GM12878 (cell line): Measurements from ENCODE around the gene MSI2. TPM values are rescaled to one million over a fixed set of nuclear protein-coding genes. Genes with fewer than 3 reads are reported as not detected.

Source experiments
- ATAC-seq: fragments of 200-7000 bp; cut with Tn5 transposase; 3 replicates; pipeline ENCODE4 v1.9.1; 2020; ENCODE audit warnings: mild to moderate bottlenecking, moderate library complexity
- BruUV-seq: library from RNA; stranded (reverse); fragments of 400-500 nt; replicated peaks from 2 replicates; lab custom pipeline; 2021; lab: Mats Ljungman, UMichigan
- CTCF ChIA-PET: fragments of 300-600 bp; sonication (Branson Sonifier 250); formaldehyde crosslinking; extraction: SDS; loops from one replicate; lab custom pipeline; 2021; ENCODE audit warnings: inconsistent platforms; lab: Yijun Ruan, JAX
- POLR2A ChIA-PET: fragments of 350-600 bp; formaldehyde crosslinking; extraction: SDS; loops from one replicate; lab custom pipeline; 2021; ENCODE audit warnings: inconsistent platforms; lab: Charles Lee
- RAD21 ChIA-PET: fragments of 300-600 bp; sonication (Branson Sonifier 250); formaldehyde crosslinking; loops from one replicate; lab custom pipeline; 2023; ENCODE audit warnings: antibody characterized with exemption; ENCODE audit not compliant: unreplicated experiment; lab: Charles Lee
- SMC1A ChIA-PET: fragments of 300-600 bp; sonication (Branson Sonifier 250); formaldehyde crosslinking; loops from one replicate; lab custom pipeline; 2023; ENCODE audit not compliant: unreplicated experiment, uncharacterized antibody; lab: Charles Lee
- DNase-seq: peaks from one replicate; pipeline ENCODE4 v3.0.0-alpha.2; 2011; ENCODE audit warnings: low read depth, low spot score
- FAIRE-seq: peaks from 3 replicates; lab custom pipeline; 2011; peaks lifted over from hg19 to GRCh38; lab: Jason Lieb, UNC
- H2AFZ ChIP-seq: 2 replicates; pipeline ENCODE4 v1.6.0; 2011; ENCODE audit warnings: low read depth, low read length, control low read depth; ENCODE audit not compliant: control insufficient read depth
- H3K27ac ChIP-seq: 2 replicates; pipeline ENCODE4 v1.5.1; 2011; ENCODE audit warnings: control low read depth; ENCODE audit not compliant: control insufficient read depth, insufficient read depth
- H3K27me3 ChIP-seq, 2 experiments: replicated peaks in 1 of 2; 2 replicates each; pipeline versions ENCODE4 v1.6.0 to v1.6.1; 2011; ENCODE audit warnings: low read length in 1 of 2; ENCODE audit not compliant: control insufficient read depth in 2 of 2, insufficient read depth in 2 of 2
- H3K36me3 ChIP-seq, 2 experiments: 2 replicates each; pipeline ENCODE4 v1.5.1; 2011; ENCODE audit warnings: low read length in 1 of 2; ENCODE audit not compliant: control insufficient read depth in 2 of 2, insufficient read depth in 2 of 2
- H3K4me1 ChIP-seq: 2 replicates; pipeline ENCODE4 v1.6.1; 2011; ENCODE audit warnings: mild to moderate bottlenecking, low read length, moderate library complexity, mixed read lengths; ENCODE audit not compliant: control insufficient read depth, insufficient read depth
- H3K4me2 ChIP-seq: 2 replicates; pipeline ENCODE4 v1.6.0; 2011; ENCODE audit warnings: control low read depth; ENCODE audit not compliant: control insufficient read depth, insufficient read depth
- H3K4me3 ChIP-seq: fragments of 200-600 bp; sonication (generic); 2 replicates; pipeline ENCODE4 v1.5.1; 2016
- H3K79me2 ChIP-seq: 2 replicates; pipeline ENCODE4 v1.6.0; 2011; ENCODE audit warnings: low read length; ENCODE audit not compliant: control insufficient read depth, insufficient read depth
- H3K9ac ChIP-seq: 2 replicates; pipeline ENCODE4 v1.8.0; 2011; ENCODE audit warnings: low read length, control low read depth, mixed read lengths; ENCODE audit not compliant: control insufficient read depth, insufficient read depth
- H3K9me3 ChIP-seq: replicated peaks from 3 replicates; pipeline ENCODE4 v1.5.1; 2011; ENCODE audit warnings: mild to moderate bottlenecking, low read length; ENCODE audit not compliant: control insufficient read depth, insufficient read depth
- H4K20me1 ChIP-seq: 2 replicates; pipeline ENCODE4 v1.6.0; 2011; ENCODE audit not compliant: control insufficient read depth, insufficient read depth
- BACH1 ChIP-seq: fragments of 450-650 bp; IDR thresholded peaks from 2 replicates; pipeline ENCODE4 v1.6.1; 2017; ENCODE audit warnings: mild to moderate bottlenecking, borderline replicate concordance
- CREB1 ChIP-seq: IDR thresholded peaks from 2 replicates; pipeline ENCODE4 v1.6.1; 2012; ENCODE audit warnings: low read depth, mild to moderate bottlenecking, inconsistent platforms
- CTCF ChIP-seq, 3 experiments: IDR thresholded peaks in 2 of 3; conservative IDR thresholded peaks in 1 of 3; 2 replicates each; pipeline ENCODE4 v1.5.1; 2011; ENCODE audit warnings: low read depth in 3 of 3, low read length in 3 of 3, mild to moderate bottlenecking in 3 of 3, control low read depth in 2 of 3, moderate library complexity in 2 of 3, inconsistent platforms in 1 of 3, mixed read lengths in 1 of 3; ENCODE audit not compliant: control insufficient read depth in 2 of 3, insufficient read depth in 1 of 3; ENCODE audit errors: extremely low read depth in 1 of 3
- FOS ChIP-seq: IDR thresholded peaks from 3 replicates; pipeline ENCODE4 v1.6.1; 2011; ENCODE audit warnings: borderline replicate concordance; ENCODE audit not compliant: insufficient read length; ENCODE audit errors: extremely low read depth
- MTA2 ChIP-seq: fragments of 450-650 bp; IDR thresholded peaks from 2 replicates; pipeline ENCODE4 v1.6.1; 2016; ENCODE audit warnings: low read depth, mild to moderate bottlenecking, moderate library complexity
- NBN ChIP-seq: fragments of 450-650 bp; IDR thresholded peaks from 2 replicates; pipeline ENCODE4 v1.6.1; 2016
- POU2F2 ChIP-seq: IDR thresholded peaks from 3 replicates; pipeline ENCODE4 v1.6.1; 2011; ENCODE audit warnings: low read depth, mild to moderate bottlenecking, low read length, borderline replicate concordance
- RBBP5 ChIP-seq: fragments of 200-600 bp; sonication (generic); conservative IDR thresholded peaks from 2 replicates; pipeline ENCODE4 v1.6.1; 2016
- WGBS: methylation state at CpG from one replicate; pipeline ENCODE4 v1.1.6; 2016; ENCODE audit warnings: low lambda C conversion rate; ENCODE audit not compliant: insufficient replicate concordance, insufficient coverage; ENCODE audit errors: missing lambda C conversion rate; 5-methylcytosine and 5-hydroxymethylcytosine counted together
- in situ Hi-C: fragments of 300-500 bp; cut with MboI; formaldehyde crosslinking; loops from 9 replicates; pipeline ENCODE4 v1.14.3; 2018; ENCODE audit warnings: mixed read lengths
- intact Hi-C: fragments of 100-400 bp; cut with micrococcal nuclease; formaldehyde crosslinking; loops from one replicate; pipeline ENCODE4 v1.14.2; 2022; ENCODE audit not compliant: unreplicated experiment
- polyA plus RNA-seq, 11 experiments: library from polyadenylated mRNA; depleted of rRNA in 4 of 11; unstranded in 6 of 11; stranded (reverse) in 5 of 11; fragments of >200 nt; fragmentation: Nextera tagmentation in 4 of 11; fragmentation: Illumina TruSeq in 1 of 11; extraction: Ambion mirVana in 4 of 11; extraction: Trizol in 1 of 11; gene quantifications; 1 replicate in 1 of 11; 2 replicates in 10 of 11; pipeline versions ENCODE4 v1.2.1 to v1.2.3, GENCODE V29; 2011 to 2016; ENCODE audit warnings: inconsistent platforms in 2 of 11, missing spikeins in 2 of 11, low read depth in 1 of 11
- total RNA-seq, 4 experiments: library from RNA; depleted of rRNA in 3 of 4; stranded (reverse); fragments of >200 nt in 3 of 4; fragmentation: Illumina TruSeq in 1 of 4; extraction: Trizol in 1 of 4; gene quantifications; 2 replicates each; pipeline versions ENCODE4 v1.2.1 to v1.2.3, GENCODE V29; 2013 to 2021

The MSI2 gene
- total and polyA plus RNA-seq, 10 of the 15 experiments (the other 5 are each of a cell fraction or from before 2014, with no cell fraction given): 6.1 to 76.1 (median 42.0) TPM

GRCh38 chr17:57269052-57269451 lies 12.7 kb downstream of the MSI2 start:
- ChIA-PET SMC1A (interaction anchor here (1.4 to 5.0 kb wide), 3 partner anchors 10 to 26 kb away, joined by 7 to 29 read pairs (median 8); no protein-coding TSS in a partner anchor), POLR2A (interaction anchor here (1.3 kb wide), 2 partner anchors 11 to 40 kb away, joined by 3 read pairs; no protein-coding TSS in a partner anchor), CTCF (interaction anchor here (1.6 kb wide), 1 partner anchor 25 kb away, joined by 5 read pairs; no protein-coding TSS in a partner anchor), RAD21 (interaction anchor here (0.5 kb wide), 1 partner anchor 323 kb away, joined by 4 read pairs; no protein-coding TSS in a partner anchor)
- no peak overlapping the region for H3K4me3 ChIP-seq
- no peak for FAIRE-seq
- H3K9ac ChIP-seq: no peak overlapping the region
- in situ Hi-C loops (no loop called here), intact Hi-C loops (no loop called here)
- no peak overlapping the region for H2AFZ ChIP-seq
- H3K36me3 ChIP-seq: peaks cover 18 to 43% of the 10 kb centered on the region in 2 experiments
- BruUV-seq: no TSS peak
- no peaks in the 10 kb centered on the region for H3K4me1 ChIP-seq
- no peaks in the 10 kb centered on the region for H3K27me3 ChIP-seq
- TF ChIP-seq FOS (no peak), NBN (no peak)
- no peak overlapping the region for H3K4me2 ChIP-seq
- WGBS: 96% methylated on average over 2 of the region's 3 CpGs
- no peaks in the 10 kb centered on the region for H3K9me3 ChIP-seq
- no peaks in the 10 kb centered on the region for H4K20me1 ChIP-seq
- no peak for DNase-seq
- peaks cover 26% of the 10 kb centered on the region for H3K79me2 ChIP-seq
- no peak for ATAC-seq
- H3K27ac ChIP-seq: no peak overlapping the region

- no peak for ATAC-seq
- Histone ChIP-seq H2AFZ (no peak overlapping the region), H3K9me3 (no peaks in the 10 kb centered on the region), H3K79me2 (peaks cover 22% of the 10 kb centered on the region), H3K36me3 (peaks cover 16 to 39% of the 10 kb centered on the region in 2 experiments), H3K4me2 (no peak overlapping the region), H3K4me3 (no peak overlapping the region), H3K9ac (no peak overlapping the region), H4K20me1 (no peaks in the 10 kb centered on the region), H3K27me3 (no peaks in the 10 kb centered on the region), H3K27ac (no peak overlapping the region), H3K4me1 (no peaks in the 10 kb centered on the region)
- SMC1A ChIA-PET: interaction anchor here (1.4 to 5.0 kb wide), 3 partner anchors 10 to 27 kb away, joined by 7 to 29 read pairs (median 8); no protein-coding TSS in a partner anchor
- no peak for DNase-seq
- in situ Hi-C loops (no loop called here), intact Hi-C loops (no loop called here)
- POLR2A ChIA-PET: interaction anchor here (1.0 to 1.3 kb wide), 4 partner anchors 10 to 39 kb away, joined by 3 read pairs; no protein-coding TSS in a partner anchor
- CTCF ChIA-PET: interaction anchor here (1.4 to 1.7 kb wide), 4 partner anchors 8 to 171 kb away, joined by 5 to 8 read pairs (median 6); no protein-coding TSS in a partner anchor
- RAD21 ChIA-PET: interaction anchor here (2.0 kb wide), 1 partner anchor 135 kb away, joined by 5 read pairs; no protein-coding TSS in a partner anchor
- no peak for TF ChIP-seq POU2F2
- no peak for TF ChIP-seq BACH1
- no peak for TF ChIP-seq MTA2
- TF ChIP-seq CTCF (IDR thresholded peaks at IDR 0.05 in 2 of 3, conservative IDR thresholded peaks at IDR 0.05 in 1 of 3; ENCODE audit: control insufficient read depth in 2 of 3, extremely low read depth in 1 of 3, insufficient read depth in 1 of 3, low read depth in 3 of 3, low read length in 3 of 3): no peak
- TF ChIP-seq RBBP5: no peak
- TF ChIP-seq CREB1: no peak
- BruUV-seq: no TSS peak
- FAIRE-seq: no peak
- WGBS: 96% methylated on average over 8 of the region's 8 CpGs
Measured at GRCh38 chr17:57269598-57270255, 13.4 kb downstream of the MSI2 start.
